Stimulated activated CD8-positive, alpha-beta memory T cell treated with anti-CD3 and anti-CD28 coated beads, Interleukin-7, amount 100 ng/mL, for 48 hours (primary cell): Measurements from ENCODE around the gene TMTC2.

Experiments used
- DNase-seq, 2 donors: peaks; one replicate each; pipeline ENCODE4 v3.0.0-alpha.2; 2020; ENCODE audit warnings: low read depth in 1 of 2; ENCODE audit errors: extremely low read depth in 1 of 2

TMTC2 gene

DNA sequence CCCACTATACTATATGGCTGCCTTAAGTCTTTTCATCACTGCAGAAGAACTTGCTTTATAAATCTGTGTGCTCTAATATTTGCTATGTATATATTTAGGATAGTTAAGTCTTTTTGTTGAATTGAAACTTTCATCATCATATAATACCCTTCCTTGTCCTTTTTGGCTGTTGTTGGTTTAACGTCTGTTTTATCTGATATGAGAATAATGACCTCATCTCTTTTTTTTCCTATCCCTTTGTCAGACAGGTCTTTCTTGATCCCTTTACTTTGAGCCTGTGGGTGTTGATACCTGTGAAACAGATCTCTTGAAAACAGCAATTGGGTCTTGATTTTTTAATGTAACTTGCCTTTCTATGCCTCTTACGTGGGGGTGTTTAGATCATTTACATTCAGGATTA, 316.3 kb downstream of the TMTC2 start:
- no peak for DNase-seq

DNA sequence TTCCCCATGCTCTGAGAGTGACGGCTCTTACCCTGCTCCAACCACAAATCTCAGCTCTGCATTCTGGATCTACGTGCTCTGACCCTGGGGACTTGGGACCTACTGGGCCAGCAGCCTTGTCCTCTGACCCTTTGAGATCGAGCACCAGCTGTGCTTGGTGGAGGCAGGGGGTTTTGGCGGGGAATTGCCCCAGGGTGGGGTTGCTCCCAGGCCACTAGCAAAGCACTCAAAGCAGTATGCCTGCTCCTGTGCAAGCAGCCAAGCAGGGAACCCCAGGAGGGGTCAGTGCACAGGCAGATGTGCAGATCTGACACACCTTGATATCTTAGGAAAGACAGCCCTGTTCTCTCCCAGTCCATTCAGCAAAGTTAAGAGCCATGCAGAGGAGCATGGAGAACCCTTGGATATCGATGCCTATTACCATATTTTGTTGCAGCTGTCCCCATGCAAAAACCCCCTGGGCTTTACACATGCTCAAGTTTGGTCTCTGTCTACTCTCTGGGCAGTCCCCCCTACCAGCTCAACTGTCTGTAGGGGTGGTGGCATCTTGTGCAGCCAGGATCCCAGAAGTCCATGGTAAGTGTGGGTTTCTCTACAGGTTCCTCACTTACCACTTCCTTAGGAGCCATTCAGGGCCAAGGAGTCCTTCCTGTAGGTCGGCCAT, 319.0 kb downstream of the TMTC2 start:
- no peak for DNase-seq

DNA sequence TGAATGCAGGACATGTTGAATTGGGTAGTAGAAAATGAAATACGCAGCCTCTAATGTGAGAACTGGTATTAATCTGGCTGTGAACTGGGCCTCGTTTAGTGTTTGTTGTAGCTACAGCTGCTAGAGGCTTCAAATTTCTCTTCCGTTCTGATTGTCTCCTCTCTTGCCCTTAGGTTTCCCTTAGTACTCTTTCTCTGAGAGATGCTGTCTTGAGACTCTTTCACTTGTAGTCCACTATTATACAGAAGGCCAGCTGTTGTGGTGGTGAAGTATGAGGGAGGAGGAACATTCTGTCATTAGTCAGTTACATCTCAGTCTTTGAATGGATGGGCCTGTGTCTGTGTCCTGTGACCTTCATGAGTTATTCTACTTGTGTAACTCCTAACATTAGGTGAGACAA, 322.0 kb downstream of the TMTC2 start:
- DNase-seq = no peak

DNA sequence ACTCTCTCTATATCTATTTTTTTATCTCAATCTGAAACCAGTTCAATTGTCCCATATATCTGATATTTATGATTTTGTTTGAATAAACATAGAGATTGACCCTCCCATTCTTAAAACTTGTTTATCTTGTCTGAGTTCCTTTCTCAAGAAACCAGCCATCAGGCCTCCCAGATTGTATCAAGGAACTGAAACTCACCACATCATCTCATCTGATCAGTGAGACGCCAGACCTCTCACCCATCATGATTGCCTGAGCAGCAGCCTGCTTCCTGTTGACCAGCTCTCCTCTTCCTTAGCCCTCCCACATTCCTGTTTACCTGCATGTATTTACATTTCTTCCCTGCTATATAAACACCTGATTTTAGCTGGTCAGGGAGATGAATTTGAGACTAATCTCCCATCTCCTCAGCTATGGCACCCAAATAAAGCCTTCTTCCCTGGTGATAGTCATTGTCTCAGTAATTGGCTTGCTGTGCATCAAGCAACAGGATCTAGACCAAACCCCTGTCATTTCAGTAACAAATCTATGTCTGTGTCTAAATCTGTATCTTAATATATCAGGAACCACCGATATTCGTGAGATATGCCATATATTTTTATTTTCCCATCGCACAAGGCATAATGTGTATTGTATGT, 323.6 kb downstream of the TMTC2 start:
- no peak for DNase-seq

DNA sequence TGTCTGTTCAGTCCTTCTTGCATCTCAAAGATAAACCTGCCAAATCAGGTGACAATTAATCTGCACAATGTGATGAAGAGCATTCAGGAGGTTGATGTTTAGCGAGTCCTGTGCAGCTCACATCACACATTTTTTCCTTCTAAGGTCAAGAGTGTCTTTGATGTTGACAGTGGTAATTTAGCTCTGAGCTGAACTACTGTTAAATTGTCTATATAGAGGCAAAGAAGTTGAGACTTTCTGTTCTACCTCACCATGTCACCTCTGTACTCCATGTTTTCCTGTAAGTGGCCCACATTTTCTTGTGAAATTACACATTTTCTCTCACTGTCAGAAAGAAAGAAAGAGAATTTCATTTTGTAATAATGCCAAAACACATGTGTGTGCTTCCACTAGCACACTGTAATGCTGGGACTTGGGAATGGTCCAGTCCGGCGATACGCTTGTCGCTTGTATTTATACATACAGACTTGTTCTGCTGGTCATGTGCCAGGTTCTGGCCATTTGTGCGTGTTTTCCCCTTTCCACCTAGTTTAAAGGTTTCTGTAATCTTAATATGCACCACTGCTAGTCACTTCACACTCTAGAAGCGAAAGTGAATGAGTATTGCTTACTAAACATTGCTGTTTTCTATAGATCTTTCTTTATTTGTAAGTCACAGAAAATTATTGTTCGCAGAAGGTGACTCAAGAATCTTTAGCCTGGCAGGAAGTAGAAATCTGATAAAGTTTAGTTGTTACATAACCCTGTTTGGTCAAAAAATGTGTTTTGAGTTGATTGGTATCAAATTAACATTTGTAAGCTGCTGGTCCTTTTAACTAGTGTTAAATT, 328.9 kb downstream of the TMTC2 start:
- no peak for DNase-seq

DNA sequence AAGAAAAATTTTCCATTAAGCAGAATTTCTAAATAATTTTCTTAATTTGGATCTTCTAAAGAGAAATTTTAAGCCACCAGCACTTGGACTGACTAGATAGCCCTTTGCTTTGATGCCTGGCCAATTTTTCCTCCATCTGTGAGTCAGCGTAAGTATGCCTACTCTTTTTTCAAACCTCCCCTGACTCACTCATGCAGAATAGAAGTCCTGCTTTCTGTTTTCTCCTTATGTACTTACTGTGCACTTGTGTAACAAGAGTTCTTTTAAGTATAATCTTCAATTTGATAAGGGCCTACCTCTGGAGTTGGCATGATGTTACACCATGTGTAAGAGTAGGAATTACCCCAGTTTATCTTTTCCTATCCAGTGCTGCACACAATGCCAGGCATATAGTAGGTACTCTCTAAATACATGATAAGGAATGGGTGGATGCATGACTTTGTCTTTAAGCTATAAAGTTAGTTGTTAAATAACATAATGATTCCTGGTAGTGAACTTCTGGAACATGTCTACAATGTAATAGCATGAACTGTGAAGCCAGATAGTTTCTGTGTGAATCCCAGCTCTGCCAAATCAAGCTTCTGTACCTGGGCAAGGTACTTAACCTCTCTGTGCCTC, 329.6 kb downstream of the TMTC2 start:
- DNase-seq = no peak

DNA sequence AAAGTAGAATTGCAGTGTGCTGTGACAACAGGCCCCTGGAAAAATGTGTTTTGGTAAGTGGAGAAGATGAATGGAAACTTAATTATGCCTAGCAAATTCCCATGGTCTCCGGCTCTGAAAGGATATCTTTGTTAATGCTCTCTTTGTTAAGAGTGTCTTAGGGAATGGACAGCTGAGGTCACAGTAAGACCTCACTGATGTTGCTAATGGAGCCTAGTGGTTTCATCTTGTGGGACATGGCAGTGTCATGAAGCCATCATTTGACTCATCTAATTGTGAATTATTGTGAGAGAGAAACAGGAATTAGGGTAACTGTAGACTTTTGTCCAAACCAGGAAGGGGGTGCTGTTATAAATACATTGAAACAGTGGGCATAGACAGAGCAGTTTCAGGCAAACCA, 330.3 kb downstream of the TMTC2 start:
- DNase-seq = no peak

DNA sequence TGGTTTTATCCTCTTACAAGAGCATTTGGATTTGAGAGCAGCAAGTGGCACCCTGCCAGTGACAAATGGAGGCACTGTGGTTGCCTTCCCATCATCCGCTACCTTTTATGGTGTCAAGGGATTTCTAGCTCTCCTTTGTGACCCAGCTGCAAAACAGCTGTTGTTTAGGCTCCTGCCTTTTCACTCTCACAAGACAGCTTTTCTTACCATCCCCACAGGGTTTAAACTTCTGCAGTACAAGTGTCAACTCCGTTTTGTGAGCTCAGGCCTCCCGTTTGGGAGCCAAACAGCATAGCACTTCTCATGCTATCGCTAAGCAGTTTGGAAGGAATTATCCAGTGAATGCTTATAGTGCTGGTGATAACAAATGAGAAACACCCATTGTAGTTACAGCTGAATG, 331.4 kb downstream of the TMTC2 start:
- DNase-seq = no peak

DNA sequence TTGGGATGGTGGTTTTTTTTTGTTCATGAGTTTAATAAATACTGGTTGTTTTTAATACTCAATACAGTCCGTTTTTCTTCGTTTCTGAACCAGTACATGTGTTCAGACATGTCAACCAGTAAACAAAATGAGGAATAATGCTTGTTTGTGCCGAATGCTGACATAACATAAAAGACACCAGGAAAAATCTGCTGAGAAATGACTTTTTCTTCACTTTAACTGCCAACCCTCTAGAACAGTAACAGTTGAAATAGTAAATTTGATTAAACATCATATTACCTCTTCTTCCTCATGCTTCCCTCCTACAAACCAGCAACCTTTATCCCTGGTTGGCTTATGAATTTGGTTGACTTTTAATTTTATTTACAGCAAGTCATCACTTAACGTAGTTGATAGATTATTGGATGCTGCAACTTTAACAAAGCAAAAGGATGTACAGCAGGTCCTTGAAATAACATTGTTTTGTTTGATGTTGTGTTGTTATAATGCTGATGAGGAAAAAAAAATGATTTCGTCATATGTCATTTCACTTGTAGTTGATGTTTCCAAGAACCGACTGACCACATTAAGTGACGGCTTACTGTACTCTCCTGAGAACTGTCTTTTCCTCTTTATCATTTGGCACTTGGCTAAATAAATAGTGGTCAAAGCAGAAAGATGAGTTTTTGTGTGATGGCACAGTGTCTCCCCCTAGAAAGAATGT, 340.5 kb downstream of the TMTC2 start:
- no peak for DNase-seq

DNA sequence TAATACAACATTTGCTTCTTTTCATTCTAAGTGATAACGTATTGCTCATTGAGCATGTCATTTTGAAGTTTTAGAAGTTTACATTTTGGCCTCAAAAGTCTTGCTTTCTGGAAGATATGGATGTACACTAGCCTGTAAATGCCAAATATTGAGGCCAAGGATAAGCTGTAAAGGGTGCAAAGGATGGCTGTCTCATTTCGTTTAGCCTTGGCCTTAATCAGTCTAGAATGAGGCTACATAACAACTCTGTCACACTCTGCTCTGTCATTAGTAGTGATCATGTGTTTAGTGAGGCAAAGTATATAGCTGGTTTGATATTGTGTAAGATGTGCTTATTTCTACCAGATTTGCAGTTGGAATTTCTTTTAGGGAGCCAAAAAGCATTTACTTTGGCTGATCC, 344.5 kb downstream of the TMTC2 start:
- DNase-seq = no peak

DNA sequence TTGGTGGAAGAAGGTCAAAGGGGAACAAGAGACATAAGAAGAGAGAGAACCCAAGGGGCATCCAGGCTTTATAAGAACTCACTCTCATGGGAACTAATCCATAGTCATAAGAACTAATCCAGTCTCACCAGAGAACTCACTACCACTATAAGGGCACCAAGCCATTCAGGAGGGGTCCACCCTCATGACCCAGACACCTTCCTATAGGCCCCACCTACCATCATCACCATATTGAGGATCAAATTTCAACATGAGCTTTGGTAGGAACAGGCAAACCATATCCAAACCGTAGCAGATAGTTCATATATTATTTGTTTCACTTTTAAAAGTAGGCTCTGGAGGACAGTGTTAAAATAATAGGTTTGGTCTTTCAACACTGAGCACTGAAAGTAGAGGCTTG, 350.1 kb downstream of the TMTC2 start:
- DNase-seq = no peak

DNA sequence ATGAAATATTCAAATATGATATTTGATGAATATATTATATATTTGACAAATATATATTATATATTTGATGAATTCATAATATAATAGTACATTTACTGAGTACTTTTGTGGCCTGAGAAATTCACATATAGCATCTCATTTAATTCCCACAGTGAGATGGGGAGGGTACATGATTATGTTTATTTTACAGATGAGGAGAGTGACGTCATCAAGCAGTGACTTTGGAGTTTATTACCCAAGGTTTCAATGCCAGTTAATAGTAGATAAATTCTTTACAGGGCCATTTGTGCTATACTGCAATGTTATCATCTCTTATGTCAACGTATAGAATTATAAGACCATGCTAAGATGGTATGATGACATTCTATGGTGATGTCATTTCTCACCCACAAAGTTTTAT, 352.7 kb downstream of the TMTC2 start:
- DNase-seq = no peak

DNA sequence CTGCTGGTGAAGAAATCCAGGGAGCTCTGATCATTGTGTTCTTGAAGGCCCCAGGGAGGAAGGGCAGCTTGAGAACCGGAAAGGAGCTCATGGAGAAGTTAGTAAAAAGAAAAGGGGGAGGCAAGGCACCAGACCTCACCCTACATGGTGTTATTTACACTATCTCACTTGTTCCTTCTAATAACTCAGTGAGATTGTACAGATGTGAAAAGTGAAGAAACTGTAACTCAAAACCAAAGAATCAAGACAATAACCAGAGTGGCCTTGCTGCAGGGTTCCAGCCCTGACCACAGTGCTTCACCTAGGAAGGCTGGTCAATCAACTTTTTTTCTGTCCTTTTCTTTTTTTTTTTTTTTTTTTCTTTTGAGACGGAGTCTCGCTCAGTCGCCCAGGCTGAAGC, 353.6 kb downstream of the TMTC2 start:
- no peak for DNase-seq

DNA sequence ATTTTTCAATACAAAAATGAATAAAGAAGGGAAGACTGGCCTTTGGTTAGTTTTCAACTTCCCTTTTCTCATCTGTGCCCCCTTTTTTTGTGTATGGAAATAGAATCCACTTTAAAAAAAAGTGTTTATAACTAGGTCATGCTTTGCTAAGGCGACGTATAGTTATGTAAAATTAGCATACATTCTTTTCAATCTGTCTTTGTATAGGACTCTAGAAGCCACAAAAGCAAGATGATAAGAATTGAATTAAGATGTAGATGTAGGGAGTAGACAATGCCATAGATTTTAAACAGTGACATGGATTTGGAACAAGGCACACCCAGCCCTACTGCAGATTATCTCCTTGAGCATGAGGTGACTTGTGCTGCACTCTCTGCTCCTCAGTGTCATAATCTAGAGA, 354.3 kb downstream of the TMTC2 start:
- no peak for DNase-seq

DNA sequence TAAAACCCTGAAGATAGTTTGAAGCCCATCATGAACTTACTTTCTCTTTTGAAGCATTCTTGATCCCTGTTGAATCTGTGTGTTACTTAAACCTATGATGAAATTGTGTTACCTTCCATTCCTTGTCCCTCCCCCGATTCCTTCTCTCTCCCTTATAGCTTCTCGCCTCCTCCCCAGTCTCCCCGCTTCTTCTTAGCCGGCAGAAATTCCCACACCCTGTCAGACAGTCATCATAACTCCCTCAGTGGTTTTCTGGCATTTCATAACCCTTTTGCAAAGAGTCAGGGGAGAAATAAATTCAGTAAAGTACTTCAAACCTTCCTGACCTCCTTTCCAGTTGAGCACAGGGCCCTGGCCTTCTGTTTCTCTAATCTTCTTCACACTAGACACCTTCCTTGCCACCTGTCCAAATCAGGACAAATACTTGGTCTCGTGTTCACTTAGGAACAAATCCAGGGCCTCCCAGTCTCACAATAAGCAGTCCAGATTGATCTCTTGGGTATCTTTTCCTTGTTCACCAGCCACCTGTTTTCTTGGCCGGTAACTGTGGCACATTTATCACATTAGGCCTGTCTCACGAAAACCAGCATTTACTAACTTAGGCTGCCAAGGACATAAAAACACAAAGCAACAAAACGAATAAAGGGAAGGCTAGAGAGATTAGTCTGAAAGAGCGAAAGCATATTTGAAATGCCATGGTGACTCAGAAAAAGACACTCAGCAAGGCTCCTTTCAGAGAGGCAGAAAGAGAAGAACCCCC, 355.9 kb downstream of the TMTC2 start:
- DNase-seq = no peak

DNA sequence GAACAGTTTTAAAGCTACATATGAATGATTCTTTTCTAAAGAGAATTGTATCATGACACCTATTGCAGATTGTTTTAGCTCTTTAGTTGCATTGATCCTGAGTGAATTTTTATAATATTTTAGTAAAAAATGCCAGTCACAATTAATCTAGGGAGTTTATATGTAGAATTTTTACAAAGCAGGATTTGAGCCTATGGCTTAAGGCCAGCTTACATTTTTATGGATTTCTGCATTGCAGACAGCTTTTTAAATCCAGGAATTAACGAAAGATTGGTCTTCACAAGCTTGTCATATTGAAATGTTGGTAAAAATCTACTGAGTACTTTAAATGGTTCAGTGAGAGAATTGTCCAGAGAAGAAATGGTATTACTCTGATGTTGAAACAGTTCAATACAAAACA, 358.0 kb downstream of the TMTC2 start:
- DNase-seq = no peak

DNA sequence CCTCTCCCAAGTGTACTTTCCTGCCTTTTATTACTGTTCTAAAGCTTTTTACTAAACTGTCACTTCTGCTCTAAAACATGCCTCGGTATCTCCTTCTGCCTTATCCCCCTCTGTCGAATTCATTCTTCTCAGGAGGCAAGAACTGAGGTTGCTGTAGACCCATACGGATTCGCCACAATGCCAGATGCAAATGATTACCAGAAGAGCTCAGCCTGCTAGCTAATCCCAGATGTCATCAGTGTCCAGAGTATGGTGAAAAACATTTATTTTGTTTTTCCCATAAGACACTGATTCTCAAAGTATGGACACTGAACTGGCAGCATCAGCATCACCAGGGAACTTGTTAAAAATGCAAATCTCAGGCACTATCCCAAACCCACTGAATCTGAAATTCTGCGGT, 359.3 kb downstream of the TMTC2 start:
- no peak for DNase-seq

DNA sequence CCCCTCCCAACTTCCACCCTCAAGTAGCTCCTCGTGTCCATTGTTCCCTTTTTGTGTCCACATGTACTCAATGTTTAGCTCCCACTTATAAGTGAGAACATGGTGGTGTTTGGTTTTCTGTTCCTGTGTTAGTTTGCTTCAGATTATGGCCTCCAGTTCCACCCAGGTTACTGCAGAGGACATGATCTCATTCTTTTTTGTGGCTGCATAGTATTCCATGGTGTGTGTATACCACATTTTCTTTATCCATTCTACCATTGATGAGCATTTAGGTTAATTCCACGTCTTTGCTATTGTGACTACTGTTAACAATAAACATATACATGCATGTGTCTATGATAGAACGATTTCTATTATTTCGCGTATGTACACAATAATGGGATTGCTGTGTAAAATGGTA, 362.6 kb downstream of the TMTC2 start:
- no peak for DNase-seq

DNA sequence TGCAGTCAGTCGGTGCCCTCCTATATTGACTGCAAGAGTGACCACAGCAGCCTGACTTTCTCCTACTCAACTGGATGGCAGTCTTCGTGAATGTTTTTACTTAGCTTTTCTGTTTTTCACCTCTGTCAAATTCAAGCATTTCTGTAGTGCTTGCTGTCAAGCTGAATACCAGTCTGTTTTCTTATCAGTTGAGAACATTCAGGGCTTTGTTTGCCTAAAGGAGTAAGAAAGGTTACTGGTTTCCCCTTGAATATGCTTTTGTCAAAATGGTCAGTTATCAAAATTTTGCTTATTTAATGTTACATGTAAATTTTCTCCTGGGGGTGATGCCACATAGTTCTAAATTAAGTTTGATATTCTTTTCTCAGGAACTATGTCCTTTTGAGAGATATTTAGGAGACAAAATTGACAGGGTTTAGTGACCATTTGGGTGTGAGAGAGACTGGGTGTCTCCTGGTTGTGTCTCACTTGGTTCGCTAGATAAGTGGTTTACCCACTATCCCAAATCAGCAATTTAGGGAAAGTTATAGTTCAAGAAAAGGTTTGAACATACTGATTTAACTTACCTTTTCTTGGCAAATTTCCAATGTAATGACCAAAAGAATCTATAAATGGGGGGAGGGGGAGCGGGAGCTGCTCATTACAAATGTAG, 366.3 kb downstream of the TMTC2 start:
- no peak for DNase-seq

DNA sequence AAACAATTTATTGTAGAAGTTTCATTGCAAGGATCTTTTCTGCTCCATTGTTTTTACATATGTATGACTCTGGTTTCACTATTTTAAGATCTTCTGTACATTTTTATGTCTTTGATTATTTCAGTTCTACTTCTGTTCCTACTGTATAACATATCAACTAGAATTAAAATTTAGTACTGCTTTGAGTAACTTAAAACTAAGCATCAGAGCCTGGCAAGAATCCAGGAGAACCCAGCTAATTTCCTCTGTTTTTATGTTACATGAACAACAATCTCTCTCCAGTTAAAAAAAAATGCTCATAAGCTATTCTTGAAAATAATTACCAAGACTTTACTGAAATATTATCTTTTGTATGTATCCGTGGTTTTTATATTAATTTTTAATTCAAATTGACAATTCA, 370.7 kb downstream of the TMTC2 start:
- DNase-seq = no peak
